NOMO-1 (cell line): Measurements from ENCODE around the gene MAPKAPK5.
"Not testable (repeated sequence)": the region's sequence is repeated elsewhere in the genome, so short reads cannot be mapped to it uniquely, and the experiment has no call there.

ENCODE experiments used
- DNase-seq, 2 experiments: peaks; one replicate each; lab custom pipeline; 2025; ENCODE audit not compliant: unreplicated experiment in 2 of 2; lab: John Stamatoyannopoulos, UW

Gene MAPKAPK5

DNA sequence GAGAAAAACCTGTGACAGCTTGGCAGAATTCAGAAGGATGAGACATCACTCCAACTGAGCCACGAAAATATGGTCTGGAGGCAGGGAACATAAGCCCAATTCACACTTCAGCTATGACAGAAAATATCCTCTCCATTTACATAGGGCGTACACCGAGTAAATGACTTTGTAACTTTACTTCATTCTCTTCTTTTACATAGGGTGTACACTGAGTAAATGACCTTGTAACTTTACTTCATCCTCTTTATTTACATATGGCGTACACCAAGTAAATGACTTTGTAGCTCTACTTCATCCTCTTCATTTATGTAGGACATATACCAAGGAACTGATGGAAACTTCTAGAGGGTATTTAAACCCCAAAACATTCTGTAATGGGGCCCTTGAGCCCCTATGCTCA lies 14.1 kb upstream of the MAPKAPK5 start:
- DNase-seq: no peak

DNA sequence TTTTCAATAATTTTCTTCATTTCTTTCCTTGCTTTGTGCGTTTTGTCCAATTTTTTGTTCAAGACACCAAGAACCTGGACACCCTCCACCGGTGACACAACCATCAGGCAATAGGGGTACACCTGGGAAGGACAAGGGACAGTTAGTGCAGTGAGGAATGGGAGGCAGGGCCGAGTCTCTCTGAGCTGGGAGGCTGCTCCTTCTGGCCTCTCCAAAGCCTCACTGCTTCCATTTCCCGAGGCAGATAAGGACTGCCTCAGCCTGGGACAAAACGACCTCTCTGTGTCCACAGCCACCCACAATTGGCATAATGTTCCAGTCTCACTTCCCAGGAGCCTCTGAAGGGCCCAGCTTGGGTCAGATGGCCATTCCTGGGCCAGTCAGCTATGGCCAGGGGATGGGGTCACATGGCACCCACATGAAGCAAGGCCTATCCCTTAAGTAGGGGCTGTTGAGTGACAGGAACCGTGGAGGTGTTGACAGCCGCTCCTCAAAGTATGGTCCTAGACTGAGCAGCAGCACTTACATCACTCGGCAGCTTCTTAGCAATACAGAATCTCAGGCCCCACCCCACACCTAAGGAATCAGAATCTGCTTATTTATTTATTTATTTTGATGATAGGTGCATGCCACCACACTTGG lies 13.6 kb upstream of the MAPKAPK5 start:
- DNase-seq: no peak

DNA sequence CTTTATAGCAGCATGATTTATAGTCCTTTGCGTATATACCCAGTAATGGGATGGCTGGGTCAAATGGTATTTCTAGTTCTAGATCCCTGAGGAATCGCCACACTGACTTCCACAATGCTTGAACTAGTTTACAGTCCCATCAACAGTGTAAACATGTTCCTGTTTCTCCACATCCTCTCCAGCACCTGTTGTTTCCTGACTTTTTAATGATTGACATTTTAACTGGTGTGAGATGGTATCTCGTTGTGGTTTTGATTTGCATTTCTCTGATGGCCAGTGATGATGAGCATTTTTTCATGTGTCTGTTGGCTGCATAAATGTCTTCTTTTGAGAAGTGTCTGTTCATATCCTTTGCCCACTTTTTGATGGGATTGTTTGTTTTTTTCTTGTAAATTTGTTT lies 12.4 kb upstream of the MAPKAPK5 start:
- not testable (repeated sequence) for DNase-seq

DNA sequence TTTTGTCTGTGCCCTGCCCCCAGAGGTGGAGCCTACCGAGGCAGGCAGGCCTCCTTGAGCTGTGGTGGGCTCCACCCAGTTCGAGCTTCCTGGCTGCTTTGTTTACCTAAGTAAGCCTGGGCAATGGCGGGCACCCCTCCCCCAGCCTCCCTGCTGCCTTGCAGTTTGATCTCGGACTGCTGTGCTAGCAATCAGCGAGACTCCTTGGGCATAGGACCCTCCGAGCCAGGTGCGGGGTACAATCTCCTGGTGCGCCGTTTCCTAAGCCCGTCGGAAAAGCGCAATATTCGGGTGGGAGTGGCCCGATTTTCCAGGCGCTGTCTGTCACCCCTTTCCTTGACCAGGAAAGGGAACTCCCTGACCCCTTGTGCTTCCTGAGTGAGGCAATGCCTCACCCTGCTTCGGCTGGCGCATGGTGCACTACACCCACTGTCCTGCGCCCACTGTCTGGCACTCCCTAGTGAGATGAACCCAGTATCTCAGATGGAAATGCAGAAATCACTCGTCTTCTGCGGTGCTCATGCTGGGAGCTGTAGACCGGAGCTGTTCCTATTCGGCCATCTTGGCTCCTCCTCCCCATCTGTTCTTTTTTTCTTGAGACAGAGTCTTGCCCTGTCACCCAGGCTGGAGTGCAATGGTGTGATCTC lies 7.2 kb upstream of the MAPKAPK5 start:
- peak in 1 of 2 experiments; percentile 26 for DNase-seq

DNA sequence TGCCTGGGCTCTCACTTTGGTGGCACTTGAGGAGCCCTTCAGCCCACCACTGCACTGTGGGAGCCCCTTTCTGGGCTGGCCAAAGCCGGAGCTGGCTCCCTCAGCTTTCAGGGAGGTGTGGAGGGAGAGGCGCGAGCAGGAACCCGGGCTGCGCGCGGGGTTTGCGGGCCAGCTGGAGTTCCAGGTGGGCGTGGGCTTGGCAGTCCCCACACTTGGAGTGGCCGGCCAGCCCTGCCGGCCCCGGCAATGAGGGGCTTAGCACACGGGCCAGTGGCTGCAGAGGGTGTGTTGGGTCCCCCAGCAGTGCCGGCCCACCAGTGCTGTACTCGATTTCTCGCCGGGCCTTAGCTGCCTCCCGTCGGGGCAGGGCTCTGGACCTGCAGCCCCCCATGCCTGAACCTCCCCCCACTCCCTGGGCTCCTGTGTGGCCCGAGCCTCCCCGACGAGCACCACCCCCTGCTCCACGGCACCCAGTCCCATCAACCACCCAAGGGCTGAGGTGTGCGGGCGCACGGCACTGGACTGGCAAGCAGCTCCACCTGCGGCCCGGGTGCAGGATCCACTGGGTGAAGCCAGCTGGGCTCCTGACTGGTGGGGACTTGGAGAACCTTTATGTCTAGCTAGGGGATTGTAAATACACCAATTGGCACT lies 6.4 kb upstream of the MAPKAPK5 start:
- not testable (repeated sequence) for DNase-seq

DNA sequence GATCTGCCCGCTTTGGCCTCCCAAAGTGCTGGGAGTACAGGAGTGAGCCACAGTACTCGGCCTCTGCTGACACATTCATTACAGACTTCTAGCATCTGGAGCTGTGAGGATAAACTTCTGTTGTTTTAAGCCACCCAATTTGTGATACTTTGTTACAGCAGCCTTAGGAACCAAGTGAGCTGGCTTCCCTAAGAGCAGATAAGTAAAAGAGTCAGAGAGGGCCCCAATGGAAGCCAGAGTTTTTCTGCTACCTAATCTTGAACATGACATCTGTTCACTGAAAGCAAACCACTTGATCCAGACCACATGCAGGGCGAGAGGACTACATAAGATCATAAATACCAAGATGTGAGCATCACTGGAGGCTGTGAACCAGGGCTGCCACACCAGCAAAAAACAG lies 3.7 kb upstream of the MAPKAPK5 start:
- no peak for DNase-seq

DNA sequence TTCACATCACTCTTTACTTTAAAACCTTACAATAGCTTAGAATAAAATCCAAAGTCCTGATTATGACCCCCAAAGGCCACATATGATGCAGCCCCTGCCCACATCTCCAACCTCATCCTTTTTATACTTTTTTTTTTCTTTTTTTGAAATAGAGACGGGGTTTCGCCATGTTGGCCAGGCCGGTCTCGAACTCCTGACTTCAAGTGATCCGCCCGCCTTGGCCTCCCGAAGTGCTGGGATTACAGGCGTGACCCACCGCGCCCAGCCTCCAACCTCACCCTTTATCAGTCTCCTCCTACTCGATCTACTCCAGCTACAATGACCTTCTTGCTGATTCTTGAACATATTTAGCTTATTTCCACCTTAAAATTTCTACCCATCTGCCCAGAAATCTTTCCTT lies 1.2 kb upstream of the MAPKAPK5 start:
- DNase-seq: no peak

DNA sequence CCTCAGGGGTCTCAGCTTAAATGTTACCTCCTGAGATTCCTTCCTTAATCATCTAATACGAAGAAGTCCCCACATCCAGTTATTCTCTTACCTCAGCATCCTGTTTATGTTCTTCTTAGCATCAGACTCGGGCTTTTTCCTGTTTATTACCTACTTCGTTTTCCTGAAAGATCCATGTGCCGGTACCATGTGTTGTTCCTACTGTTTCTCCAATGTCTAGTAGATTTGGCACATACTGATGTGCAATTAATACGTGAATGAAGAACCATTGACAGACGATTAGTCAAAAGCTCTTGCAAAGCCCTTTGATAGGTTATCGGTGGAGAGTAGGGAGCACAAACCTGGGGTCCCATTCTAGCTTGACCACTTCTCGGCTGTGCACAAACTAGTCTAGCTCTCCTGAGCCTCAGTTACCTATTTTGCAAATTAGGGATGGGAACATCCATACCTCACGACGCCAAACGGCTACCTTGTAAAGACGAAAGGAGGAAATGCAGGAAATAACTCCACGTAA lies 735 bp upstream of the MAPKAPK5 start:
- DNase-seq: no peak

DNA sequence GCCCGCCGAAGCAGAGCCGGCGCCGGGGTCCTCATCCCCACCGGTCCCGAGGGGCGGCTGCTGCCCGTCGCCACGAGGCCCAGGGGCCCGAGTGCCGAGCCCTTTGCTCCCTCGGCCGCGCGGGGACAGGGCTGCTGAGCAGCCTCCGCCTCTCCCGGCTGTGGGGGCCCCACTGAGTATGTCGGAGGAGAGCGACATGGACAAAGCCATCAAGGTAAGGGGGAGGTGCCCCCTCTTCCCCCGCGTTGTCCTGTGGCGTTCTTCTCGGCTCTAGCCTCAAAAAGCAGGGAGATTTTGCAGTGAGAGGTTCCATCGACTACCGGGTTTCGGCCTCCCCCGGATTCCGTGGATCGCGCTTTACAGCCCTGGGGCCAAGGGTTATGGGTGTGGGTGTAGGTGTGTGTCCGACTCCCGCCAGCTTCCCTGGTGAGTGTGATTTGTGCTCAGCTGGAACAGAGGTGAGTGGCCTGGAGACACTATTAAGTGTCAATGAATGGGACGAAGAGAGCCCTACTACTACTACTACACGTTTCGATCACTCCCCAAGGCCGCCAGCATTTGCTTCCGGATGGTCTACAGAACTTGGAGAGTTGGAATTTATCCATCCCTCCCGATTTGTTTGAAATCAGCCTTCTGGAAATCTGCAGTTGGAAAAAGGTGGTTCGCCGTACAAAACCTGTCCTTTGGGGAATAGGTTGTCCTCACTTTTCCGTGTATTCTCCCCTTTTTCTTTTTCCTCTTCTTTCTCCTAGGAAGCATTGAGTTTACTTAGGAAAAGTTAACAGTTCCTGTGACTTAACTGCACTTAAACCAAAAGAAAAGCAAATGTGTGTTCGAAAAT lies 748 bp downstream of the MAPKAPK5 start:
- no peak for DNase-seq

DNA sequence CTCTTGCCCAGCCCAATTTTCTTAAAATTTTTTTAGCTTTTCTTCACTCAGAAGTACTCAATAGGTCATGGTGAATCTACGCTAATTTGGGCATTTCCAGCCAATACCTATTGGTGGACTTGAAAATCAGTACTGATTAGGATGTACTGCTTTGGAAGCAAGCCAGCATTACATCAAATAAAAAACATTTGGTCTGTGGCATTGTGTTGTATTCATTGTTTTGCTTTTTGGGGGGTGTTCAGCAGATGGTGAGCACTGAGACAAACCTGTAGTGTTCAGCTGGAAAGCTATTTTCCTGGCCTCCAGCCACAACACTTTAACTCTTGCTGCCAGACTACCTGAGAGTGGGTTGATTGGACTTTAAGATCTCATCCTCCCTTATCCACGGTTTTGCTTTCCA lies 4.0 kb downstream of the MAPKAPK5 start:
- DNase-seq: no peak

DNA sequence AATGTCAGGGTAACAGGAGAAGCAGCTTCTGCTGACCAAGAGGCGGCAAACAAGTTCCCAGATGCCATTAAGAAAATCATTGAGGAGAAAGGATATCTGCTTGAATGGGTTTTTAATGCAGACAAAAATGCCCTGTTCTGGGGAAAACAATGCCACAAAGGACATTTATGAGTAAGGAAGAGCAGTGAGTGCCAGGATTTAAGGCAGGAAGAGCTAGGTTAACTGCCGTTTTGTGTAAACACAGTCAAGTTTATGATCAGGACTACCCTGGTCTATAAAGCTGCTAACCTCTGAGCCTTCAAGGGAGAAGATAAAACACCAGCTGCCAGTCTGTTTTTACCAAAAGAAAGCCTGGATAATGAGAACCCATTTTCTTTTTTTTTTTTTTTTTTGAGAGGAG lies 8.5 kb downstream of the MAPKAPK5 start:
- DNase-seq: no peak

DNA sequence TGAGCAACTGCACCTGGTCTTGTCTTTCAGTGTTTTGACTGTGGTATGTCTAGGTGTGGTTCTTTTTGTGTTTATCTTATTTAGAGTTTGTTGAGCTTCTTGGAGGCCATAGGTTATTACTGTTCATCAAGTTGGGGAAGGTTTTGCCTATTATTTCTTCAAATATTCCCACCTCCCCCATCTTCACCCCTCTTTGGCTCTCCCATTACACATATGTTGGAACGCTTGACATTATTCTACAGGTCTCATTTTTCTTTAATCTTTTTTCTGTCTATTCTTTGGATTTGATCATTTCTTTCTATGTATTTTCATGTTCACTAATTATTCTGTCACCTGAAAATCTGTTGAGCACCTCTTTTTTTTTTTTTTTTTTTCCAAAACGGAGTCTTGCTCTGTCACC lies 16.2 kb downstream of the MAPKAPK5 start:
- DNase-seq: no peak

DNA sequence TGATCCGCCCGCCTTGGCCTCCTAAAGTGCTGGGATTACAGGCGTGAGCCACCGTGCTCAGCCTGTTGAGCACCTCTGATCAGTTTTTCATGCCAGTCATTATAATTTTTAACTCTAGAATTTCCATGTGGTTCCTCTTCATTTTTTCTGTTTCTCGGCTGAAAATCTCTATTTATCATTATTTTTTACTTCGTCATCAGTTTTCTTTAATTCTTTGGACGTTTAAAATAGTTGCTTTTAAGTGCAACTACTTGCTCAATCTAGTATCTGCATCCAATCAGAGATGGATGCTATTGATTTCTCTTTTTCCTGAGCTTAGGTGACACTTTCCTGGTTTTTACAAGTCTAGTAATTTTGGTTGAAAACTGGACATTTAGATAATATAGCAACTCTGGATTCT lies 16.8 kb downstream of the MAPKAPK5 start:
- no peak for DNase-seq

DNA sequence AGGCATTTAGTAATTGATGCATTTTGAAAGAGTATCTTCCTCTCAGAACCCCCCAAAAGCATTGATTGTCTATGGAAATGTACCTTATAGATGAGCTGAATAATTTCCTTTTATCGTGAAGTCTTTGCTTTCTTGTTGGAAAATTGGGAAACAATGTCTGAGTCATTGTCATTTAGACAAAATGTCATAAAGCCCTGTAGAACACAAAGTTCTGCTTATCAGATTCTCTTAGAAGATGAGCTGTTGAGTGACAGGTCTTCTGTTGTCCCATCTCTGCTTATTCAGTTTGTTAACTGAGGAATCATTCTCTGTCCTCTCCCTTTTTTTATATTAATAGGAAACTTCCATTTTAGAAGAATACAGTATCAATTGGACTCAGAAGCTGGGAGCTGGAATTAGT lies 22.9 kb downstream of the MAPKAPK5 start:
- DNase-seq: no peak

DNA sequence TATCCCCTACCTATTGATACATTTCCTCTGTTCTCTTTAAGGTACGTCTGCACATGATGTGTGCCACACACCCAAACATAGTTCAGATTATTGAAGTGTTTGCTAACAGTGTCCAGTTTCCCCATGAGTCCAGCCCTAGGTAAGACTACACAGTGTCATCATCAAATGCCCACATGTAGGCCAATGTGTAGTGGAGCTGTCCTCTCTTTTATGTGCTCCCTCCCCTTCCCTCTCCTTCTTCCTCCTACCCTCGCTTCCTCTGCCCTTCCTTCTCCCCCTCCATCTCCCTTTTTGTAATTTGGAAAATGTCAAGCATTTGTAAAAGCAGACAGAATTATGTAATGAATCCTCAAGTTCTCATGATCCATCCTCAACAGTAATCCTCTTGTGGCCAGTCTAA lies 25.5 kb downstream of the MAPKAPK5 start:
- DNase-seq: no peak

DNA sequence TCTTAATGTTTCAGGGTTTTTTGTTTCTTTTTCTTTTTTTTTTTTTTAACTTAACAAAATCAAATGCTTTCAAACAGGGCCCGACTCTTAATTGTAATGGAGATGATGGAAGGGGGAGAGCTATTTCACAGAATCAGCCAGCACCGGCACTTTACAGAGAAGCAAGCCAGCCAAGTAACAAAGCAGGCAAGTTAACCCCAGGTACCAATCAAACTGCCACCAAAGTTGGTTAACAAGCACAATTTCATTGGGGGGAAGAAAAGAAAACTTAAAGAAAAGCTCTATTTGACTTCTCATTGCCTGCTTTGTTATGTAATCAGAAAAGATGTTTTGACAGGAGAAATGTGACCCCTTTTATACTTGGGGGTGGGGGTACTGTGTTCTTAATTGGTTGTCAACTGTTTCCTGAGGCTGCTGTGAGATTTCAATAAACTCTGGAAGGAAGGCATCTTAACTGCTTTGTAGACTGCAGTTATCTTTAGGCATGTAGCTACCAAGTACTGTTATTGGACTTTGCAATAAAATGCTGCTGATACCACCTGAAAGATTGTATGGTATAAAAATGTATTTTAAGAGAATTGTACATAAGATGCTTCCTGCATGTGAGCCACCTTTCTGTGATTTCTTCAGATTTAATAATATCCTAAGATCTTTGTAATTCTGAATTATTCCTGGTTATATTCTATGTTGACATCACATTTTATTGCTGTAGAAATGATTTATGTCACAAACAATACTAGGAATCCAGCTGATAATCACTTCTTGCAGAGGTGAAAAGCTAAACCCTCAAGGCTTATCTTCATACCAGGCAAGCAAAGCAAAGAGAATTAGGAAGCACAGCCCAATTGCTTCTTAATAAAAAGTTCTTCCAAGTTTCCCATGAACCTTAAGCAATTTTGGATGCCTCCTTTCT lies 26.9 kb downstream of the MAPKAPK5 start:
- DNase-seq: no peak

DNA sequence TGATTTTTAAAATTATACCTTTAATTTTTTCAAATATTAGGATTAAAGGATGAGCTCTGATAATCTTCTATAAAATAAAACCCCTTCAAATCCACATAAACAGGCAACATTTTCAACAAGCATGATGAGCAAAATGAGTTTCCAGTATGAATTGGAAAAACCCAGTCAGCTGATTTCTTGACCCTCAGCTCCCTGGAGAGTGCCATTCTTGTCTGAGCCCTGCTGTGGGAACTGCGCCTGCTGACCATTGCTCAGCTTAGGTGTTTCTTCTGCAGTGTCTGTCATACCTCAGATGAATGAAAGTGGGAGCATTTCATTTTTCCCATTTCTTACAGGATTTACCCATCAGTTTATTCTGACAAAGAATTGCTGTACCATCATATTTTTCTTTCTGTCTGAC lies 27.6 kb downstream of the MAPKAPK5 start:
- DNase-seq: no peak

DNA sequence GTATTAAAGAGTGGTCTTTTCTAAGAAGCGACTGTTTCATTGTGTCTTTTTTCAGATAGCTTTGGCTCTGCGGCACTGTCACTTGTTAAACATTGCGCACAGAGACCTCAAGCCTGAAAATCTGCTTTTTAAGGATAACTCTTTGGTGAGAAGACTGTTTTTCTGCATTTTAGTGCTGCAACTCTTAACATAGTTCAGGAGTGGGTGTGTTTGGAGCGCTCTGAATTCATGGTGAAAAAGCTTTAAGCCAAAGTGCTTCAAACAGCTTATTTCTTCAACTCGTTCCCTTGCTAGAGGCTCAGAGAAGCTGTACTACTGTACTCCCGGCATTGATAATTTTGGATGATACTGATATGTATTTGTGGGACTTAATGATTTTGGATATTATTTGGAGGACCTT lies 28.2 kb downstream of the MAPKAPK5 start:
- DNase-seq: no peak

DNA sequence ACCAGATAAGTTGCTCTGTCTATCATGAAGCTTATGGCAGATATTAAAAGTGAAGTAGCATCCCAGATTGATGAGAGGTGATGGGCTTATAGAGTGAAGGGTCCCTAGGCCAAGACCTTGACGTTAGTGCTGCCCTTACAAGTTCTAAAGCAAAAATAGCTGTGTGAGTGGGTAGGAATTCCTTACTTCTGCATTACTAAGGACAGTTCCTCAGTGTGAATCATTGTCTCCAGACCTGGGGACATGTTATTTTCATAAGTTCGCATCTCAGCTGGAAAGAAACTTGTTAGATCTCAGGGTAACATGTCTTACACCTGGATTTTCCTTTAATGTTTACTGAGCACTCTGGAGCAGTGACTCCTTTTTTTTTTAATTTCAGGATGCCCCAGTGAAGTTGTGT lies 28.7 kb downstream of the MAPKAPK5 start:
- no peak for DNase-seq

DNA sequence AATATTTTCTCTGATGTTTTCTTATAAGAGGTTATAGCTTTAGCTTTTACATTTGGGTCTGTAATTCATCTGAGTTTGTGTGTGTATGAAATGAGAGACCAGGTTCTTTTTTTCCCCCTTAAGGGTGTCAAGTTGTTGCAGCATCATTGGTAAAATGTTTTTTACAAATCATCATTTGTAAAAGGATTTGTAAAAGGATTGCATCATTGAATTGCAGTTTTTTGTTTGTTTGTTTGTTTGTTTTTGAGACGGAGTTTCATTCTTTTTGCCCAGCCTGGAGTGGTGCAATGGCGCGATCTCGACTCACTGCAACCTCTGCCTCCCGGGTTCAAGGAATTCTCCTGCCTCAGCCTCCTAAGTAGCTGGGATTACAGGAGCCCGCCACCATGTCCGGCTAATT lies 31.1 kb downstream of the MAPKAPK5 start:
- no peak for DNase-seq
